ENCODE data around the gene TPM4.

The TPM4 gene

GRCh38 chr19:16131648-16132047 is 55.4 kb downstream of the TPM4 start:
- no peak for TF ChIP-seq REST (IDR thresholded peaks at IDR 0.05; ENCODE audit: low read depth)
- no peak for TF ChIP-seq TAF1 (IDR thresholded peaks at IDR 0.05; ENCODE audit: low read depth)
- no peak for TF ChIP-seq RAD21 (IDR thresholded peaks at IDR 0.05; ENCODE audit: low read depth)
- TF ChIP-seq EP300 (IDR thresholded peaks at IDR 0.05; ENCODE audit: borderline replicate concordance), result no peak
- no peak for TF ChIP-seq CREB1 (IDR thresholded peaks at IDR 0.05; ENCODE audit: low read depth)
- no peak for TF ChIP-seq NFIC (IDR thresholded peaks at IDR 0.05)
- no peak for TF ChIP-seq CEBPB (IDR thresholded peaks at IDR 0.05)
- TF ChIP-seq USF1 (IDR thresholded peaks at IDR 0.05), result no peak
- no peak for TF ChIP-seq ZBTB7A (IDR thresholded peaks at IDR 0.05; ENCODE audit: low read depth)
- TF ChIP-seq EGR1 (IDR thresholded peaks at IDR 0.05), result no peak
- no peak for TF ChIP-seq FOXM1 (IDR thresholded peaks at IDR 0.05; ENCODE audit: borderline replicate concordance, low read depth)
- no peak for TF ChIP-seq MAX (IDR thresholded peaks at IDR 0.05)
- no peak for TF ChIP-seq TCF12 (IDR thresholded peaks at IDR 0.05; ENCODE audit: low read depth)
- no peak for TF ChIP-seq YY1 (IDR thresholded peaks at IDR 0.05; ENCODE audit: low read depth)
- no peak for TF ChIP-seq TEAD4 (IDR thresholded peaks at IDR 0.05)

- no peak for TF ChIP-seq EGR1 (IDR thresholded peaks at IDR 0.05)
- TF ChIP-seq CEBPB (IDR thresholded peaks at IDR 0.05), result no peak
- no peak for TF ChIP-seq REST (IDR thresholded peaks at IDR 0.05; ENCODE audit: low read depth)
- no peak for TF ChIP-seq FOXM1 (IDR thresholded peaks at IDR 0.05; ENCODE audit: borderline replicate concordance, low read depth)
- no peak for TF ChIP-seq NFIC (IDR thresholded peaks at IDR 0.05)
- TF ChIP-seq TEAD4 (IDR thresholded peaks at IDR 0.05), result no peak
- no peak for TF ChIP-seq RAD21 (IDR thresholded peaks at IDR 0.05; ENCODE audit: low read depth)
- TF ChIP-seq USF1 (IDR thresholded peaks at IDR 0.05), result no peak
- TF ChIP-seq EP300 (IDR thresholded peaks at IDR 0.05; ENCODE audit: borderline replicate concordance), result no peak
- TF ChIP-seq MAX (IDR thresholded peaks at IDR 0.05), result no peak
- no peak for TF ChIP-seq ZBTB7A (IDR thresholded peaks at IDR 0.05; ENCODE audit: low read depth)
Measured at GRCh38 chr19:16133818-16134217, 57.5 kb downstream of the TPM4 start.

- TF ChIP-seq TCF12 (IDR thresholded peaks at IDR 0.05; ENCODE audit: low read depth) (no peak), EGR1 (IDR thresholded peaks at IDR 0.05) (no peak), NFIC (IDR thresholded peaks at IDR 0.05) (no peak), YY1 (IDR thresholded peaks at IDR 0.05; ENCODE audit: low read depth) (no peak), USF1 (IDR thresholded peaks at IDR 0.05) (no peak)
Measured at GRCh38 chr19:16134510-16134909, 58.2 kb downstream of the TPM4 start.

GRCh38 chr19:16135430-16136127 is 59.3 kb downstream of the TPM4 start:
- TF ChIP-seq EGR1 (IDR thresholded peaks at IDR 0.05) (no peak), FOXM1 (IDR thresholded peaks at IDR 0.05; ENCODE audit: borderline replicate concordance, low read depth) (no peak), REST (IDR thresholded peaks at IDR 0.05; ENCODE audit: low read depth) (no peak), TEAD4 (IDR thresholded peaks at IDR 0.05) (no peak), TCF12 (IDR thresholded peaks at IDR 0.05; ENCODE audit: low read depth) (no peak), TAF1 (IDR thresholded peaks at IDR 0.05; ENCODE audit: low read depth) (no peak), USF1 (IDR thresholded peaks at IDR 0.05) (no peak), CEBPB (IDR thresholded peaks at IDR 0.05) (no peak), ZBTB7A (IDR thresholded peaks at IDR 0.05; ENCODE audit: low read depth) (no peak), CREB1 (IDR thresholded peaks at IDR 0.05; ENCODE audit: low read depth) (no peak), YY1 (IDR thresholded peaks at IDR 0.05; ENCODE audit: low read depth) (no peak)
